ENCODE measurements around the gene EPRS1.
A peak's percentile ranks its signal among the peaks of the same experiment; 100 is the strongest.

EPRS1 gene

DNA sequence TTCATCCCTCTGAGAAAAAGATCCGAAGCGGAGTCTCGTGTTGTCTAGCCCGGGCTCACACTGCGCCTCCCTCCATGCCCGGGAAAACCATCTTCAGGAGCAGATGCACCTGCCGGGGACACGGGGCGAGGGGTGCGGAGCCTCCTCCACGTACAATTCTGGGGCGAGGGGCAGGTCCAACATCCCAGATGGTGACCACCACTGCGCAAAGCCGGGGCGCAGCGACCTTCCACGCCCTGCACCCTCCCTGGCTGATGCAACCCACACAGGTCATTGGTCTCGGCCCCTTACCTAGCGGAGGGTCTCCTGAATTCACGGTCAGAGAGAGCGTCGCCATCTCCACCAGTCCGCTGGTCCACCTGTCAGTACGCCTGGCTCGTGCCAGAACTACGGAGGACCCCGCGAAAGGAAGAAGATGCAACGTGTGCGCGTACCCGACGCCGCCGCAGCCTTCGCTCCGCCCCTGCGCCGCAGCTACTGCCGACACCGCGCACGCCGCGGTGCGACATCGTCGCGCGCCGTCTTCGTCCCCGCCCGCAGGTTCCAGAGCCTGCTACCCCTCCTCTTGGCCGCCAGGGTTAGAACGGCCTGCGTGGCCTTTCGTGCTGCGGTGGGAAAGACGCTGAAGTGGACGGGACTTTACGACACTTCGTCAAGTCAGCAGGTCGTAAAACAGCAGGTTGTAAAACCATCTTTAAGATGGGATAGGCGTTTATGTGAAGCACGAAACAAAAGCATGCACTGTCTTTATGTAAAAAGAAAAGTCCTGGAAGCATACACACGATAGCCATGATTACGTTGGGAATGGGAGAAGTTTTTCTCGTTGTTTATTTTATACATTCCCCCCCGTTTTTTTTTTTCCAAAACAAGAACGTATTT is at the start of gene EPRS1:
Gene EPRS1 (minus strand): TSS at position 454 of the 879 bp plus-strand sequence. CDS start 117 bp downstream, at position 337.
- peak; percentile 91 for DNase-seq (ENCODE audit: low read depth)
- peak within 1 kb of the TSS; percentile 99 for H3K4me3 ChIP-seq (ENCODE audit: low read depth, low read length)
- peak; percentile 62 for TF ChIP-seq CTCF (IDR thresholded peaks at IDR 0.05; ENCODE audit: low read depth, low read length, missing control alignments)
- in situ Hi-C loops (cut with HindIII; ENCODE audit: low sequenced_read_pairs): no loop called here

DNA sequence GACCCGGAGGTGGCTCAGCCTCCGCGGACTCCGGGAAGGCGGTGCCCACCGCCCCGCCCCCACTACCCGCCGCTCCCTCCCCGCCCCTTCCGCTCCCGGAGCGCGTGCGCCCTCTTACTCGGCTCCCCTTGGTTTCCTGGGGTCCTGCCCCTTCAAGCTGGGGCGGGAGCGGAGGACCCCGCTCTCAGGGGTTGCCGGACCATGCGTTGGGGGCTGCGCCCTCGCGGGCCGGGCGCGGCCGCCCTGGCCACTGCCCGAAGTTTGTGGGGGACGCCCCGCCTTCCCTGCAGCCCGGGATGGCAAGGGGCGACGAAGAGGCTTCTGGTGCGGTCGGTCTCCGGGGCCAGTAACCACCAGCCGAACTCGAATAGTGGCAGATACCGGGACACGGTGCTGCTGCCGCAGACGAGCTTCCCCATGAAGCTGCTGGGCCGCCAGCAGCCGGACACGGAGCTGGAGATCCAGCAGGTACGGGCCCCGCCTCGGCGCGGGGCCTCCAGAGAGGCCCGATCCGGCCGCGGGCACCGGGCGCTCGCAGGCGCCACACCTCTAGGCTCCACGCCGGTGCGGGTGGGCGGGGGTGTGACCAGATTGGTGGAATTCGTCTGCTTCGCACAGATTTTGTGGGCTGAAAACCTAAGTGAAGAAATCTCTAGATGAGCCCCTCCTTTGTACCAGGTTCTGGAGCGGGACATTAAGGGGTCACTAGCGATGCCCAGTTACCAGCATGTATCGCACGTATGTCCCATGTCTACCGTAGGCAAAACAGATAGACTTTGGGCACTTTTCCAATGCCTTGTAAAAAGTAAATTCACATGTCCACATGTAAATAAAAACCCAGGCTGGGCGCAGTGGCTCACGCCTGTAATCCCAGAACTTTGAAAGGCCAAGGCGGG is 48.0 kb upstream of the EPRS1 start, which contains the start of gene IARS2:
Gene IARS2 (plus strand): TSS at position 117 of the 896 bp plus-strand sequence. CDS start 85 bp downstream, at position 202.
- DNase-seq (ENCODE audit: low read depth): peak; percentile 58
- TF ChIP-seq CTCF (IDR thresholded peaks at IDR 0.05; ENCODE audit: low read depth, low read length, missing control alignments): no peak
- H3K4me3 ChIP-seq (ENCODE audit: low read depth, low read length): peak within 1 kb of the TSS; percentile 88
- in situ Hi-C loops (cut with HindIII; ENCODE audit: low sequenced_read_pairs): no loop called here

- no peak for DNase-seq (ENCODE audit: low read depth)
- TF ChIP-seq CTCF (IDR thresholded peaks at IDR 0.05; ENCODE audit: low read depth, low read length, missing control alignments): no peak
- peak overlapping the region; percentile 88 for H3K4me3 ChIP-seq (ENCODE audit: low read depth, low read length)
- in situ Hi-C loops (cut with HindIII; ENCODE audit: low sequenced_read_pairs): no loop called here
These were observed 47.2 kb upstream of the EPRS1 start for GRCh38 chr1:220093361-220094015.

DNA sequence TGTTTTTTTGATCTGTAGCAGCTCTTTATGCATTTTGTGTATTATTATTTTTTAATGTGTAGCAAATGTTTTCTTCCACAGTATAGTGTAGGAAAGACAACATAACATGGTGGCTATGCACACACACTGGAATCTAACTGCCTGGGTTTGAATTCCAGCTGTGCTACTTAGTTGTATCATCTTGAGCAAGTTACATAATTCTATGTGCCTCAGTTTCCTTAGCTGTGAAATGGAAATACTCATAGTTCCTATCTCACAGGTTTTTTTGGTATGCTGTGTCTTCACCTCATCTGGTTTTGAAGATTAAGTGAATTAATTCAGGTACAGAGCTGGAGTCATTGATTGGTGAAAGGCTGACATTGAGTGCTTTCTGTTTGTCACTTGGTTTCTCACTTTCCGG is 46.4 kb upstream of the EPRS1 start:
- no peak overlapping the region for H3K4me3 ChIP-seq (ENCODE audit: low read depth, low read length)
- TF ChIP-seq CTCF (IDR thresholded peaks at IDR 0.05; ENCODE audit: low read depth, low read length, missing control alignments): no peak
- no peak for DNase-seq (ENCODE audit: low read depth)
- in situ Hi-C loops (cut with HindIII; ENCODE audit: low sequenced_read_pairs): no loop called here

DNA sequence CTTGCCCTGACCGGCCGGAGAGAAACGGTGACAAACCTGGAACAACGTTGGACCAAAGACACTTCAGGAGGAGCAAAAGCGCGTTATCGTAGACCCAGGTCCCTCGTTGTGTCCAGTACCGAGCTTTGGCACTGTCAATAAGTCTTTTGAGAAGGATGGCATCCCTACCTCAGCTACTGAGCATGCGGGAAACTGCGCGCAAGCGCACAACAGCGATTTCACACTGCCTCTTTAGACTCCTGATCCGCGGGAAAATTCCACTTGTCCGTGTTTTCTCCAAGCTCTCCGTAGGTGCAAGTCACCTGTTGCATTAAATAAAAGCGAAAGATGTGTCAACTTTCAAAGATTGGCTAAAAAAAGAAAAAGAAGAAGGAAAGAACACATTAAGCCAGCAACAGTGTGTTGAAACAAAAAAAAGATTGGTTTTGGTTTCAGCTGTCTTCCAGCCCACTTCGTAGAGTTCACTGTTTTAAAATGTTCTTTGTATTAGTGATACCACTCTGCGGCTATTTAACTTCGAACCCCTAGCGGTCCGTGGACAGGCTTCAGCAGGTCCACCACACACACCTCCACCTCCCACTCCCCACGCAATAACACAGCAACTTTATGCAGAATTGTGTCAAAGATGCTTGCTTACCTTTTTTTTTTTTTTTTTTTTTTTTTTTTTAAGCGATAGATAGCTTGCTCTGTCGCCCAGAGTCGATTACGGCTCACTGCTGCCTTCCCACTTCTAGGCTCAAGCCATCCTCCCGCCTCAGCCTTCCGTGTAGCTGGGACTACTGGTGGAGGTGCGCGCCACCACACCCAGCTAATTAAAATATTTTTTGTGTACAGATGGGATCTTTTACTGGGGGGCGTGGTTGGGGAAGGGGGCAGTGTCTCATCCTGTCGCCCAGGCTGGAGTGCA is 43.6 kb upstream of the EPRS1 start, which contains the start of gene BPNT1:
Gene BPNT1 (minus strand): TSS at position 139 of the 907 bp plus-strand sequence. CDS start 9,942 bp downstream, outside the sequence.
- peak within 1 kb of the TSS; percentile 88 for H3K4me3 ChIP-seq (ENCODE audit: low read depth, low read length)
- in situ Hi-C loops (cut with HindIII; ENCODE audit: low sequenced_read_pairs): no loop called here
- TF ChIP-seq CTCF (IDR thresholded peaks at IDR 0.05; ENCODE audit: low read depth, low read length, missing control alignments): no peak

More for the DNA sequence above, 43.6 kb upstream of the EPRS1 start, which contains the start of gene BPNT1:
- peak; percentile 92 for DNase-seq (ENCODE audit: low read depth)
